GM23248 (cell line): Measurements from ENCODE around the gene SIGLEC5. TPM values are rescaled to one million over a fixed set of nuclear protein-coding genes. Genes with fewer than 3 reads are reported as not detected.
"Not testable (repeated sequence)": the region's sequence is repeated elsewhere in the genome, so short reads cannot be mapped to it uniquely, and the experiment has no call there.

Experiments used
- DNase-seq: peaks from one replicate; pipeline ENCODE4 v3.0.0-alpha.2; 2015
- H2AFZ ChIP-seq: fragments of 200-600 bp; sonication (generic); 2 replicates; pipeline ENCODE4 v1.6.1; 2016; ENCODE audit warnings: antibody characterized with exemption
- H3F3A ChIP-seq: fragments of 200-600 bp; sonication (generic); 2 replicates; pipeline ENCODE4 v1.6.1; 2016; ENCODE audit warnings: mild to moderate bottlenecking, antibody characterized with exemption, mixed run types; ENCODE audit not compliant: insufficient read depth
- H3K27ac ChIP-seq: fragments of 200-600 bp; sonication (generic); 2 replicates; pipeline ENCODE4 v1.5.1; 2016; ENCODE audit warnings: mild to moderate bottlenecking
- H3K27me3 ChIP-seq: fragments of 200-600 bp; sonication (generic); replicated peaks from 2 replicates; pipeline ENCODE4 v1.6.1; 2016; ENCODE audit warnings: mild to moderate bottlenecking; ENCODE audit not compliant: insufficient read depth
- H3K36me3 ChIP-seq: fragments of 200-600 bp; sonication (generic); 2 replicates; pipeline ENCODE4 v1.6.1; 2016; ENCODE audit warnings: low read depth, mild to moderate bottlenecking
- H3K4me1 ChIP-seq: fragments of 200-600 bp; sonication (generic); 2 replicates; pipeline ENCODE4 v1.6.1; 2016; ENCODE audit warnings: mild to moderate bottlenecking; ENCODE audit not compliant: insufficient read depth
- H3K4me2 ChIP-seq: fragments of 200-600 bp; sonication (generic); one replicate; pipeline ENCODE4 v1.6.1; 2016; ENCODE audit warnings: mild to moderate bottlenecking; ENCODE audit not compliant: unreplicated experiment
- H3K4me3 ChIP-seq: fragments of 200-600 bp; sonication (generic); 2 replicates; pipeline ENCODE4 v1.5.1; 2016; ENCODE audit warnings: mild to moderate bottlenecking
- H3K79me2 ChIP-seq: fragments of 200-600 bp; sonication (generic); 2 replicates; pipeline ENCODE4 v1.6.1; 2016; ENCODE audit warnings: mild to moderate bottlenecking; ENCODE audit not compliant: insufficient read depth
- H3K9ac ChIP-seq: fragments of 200-600 bp; sonication (generic); 2 replicates; pipeline ENCODE4 v1.6.1; 2016; ENCODE audit warnings: mild to moderate bottlenecking
- H3K9me2 ChIP-seq: fragments of 200-600 bp; sonication (generic); 2 replicates; pipeline ENCODE4 v1.6.1; 2016; ENCODE audit warnings: mixed run types, mild to moderate bottlenecking, moderate library complexity; ENCODE audit not compliant: insufficient read depth
- H3K9me3 ChIP-seq: fragments of 200-600 bp; sonication (generic); one replicate; pipeline ENCODE4 v1.6.1; 2017; ENCODE audit warnings: low read depth
- H4K20me1 ChIP-seq: fragments of 200-600 bp; sonication (generic); 2 replicates; pipeline ENCODE4 v1.6.0; 2016; ENCODE audit not compliant: insufficient read depth
- EZH2 ChIP-seq: fragments of 200-600 bp; sonication (generic); IDR thresholded peaks from 2 replicates; pipeline ENCODE4 v1.6.1; 2018; ENCODE audit warnings: antibody characterized with exemption, mild to moderate bottlenecking; ENCODE audit not compliant: insufficient read depth, poor library complexity, severe bottlenecking
- EZH2phosphoT487 ChIP-seq: fragments of 200-600 bp; sonication (generic); IDR thresholded peaks from 2 replicates; pipeline ENCODE4 v1.6.1; 2018; ENCODE audit warnings: antibody characterized with exemption, moderate library complexity, mild to moderate bottlenecking, low read depth; ENCODE audit not compliant: insufficient read depth
- WGBS, 2 experiments: methylation state at CpG; one replicate each; pipeline ENCODE4 v1.1.6; 2015 to 2017; ENCODE audit warnings: low lambda C conversion rate in 2 of 2, low coverage in 1 of 2; ENCODE audit errors: missing lambda C conversion rate in 2 of 2; 5-methylcytosine and 5-hydroxymethylcytosine counted together
- in situ Hi-C: fragments of 300-500 bp; cut with MboI; formaldehyde crosslinking; loops from 2 replicates; pipeline ENCODE4 v1.15.0; 2020
- polyA plus RNA-seq: library from polyadenylated mRNA; unstranded; fragments of >200 nt; fragmentation: Nextera tagmentation; extraction: Ambion mirVana; gene quantifications from 2 replicates; pipeline ENCODE4 v1.2.1, GENCODE V29; 2016
- total RNA-seq: library from RNA; depleted of rRNA; stranded (reverse); fragments of >200 nt; shearing (Covaris generic); gene quantifications from 2 replicates; pipeline ENCODE4 v1.2.3, GENCODE V29; 2014; rRNA removed

Gene SIGLEC5
- not detected in 2 replicates for total RNA-seq
- polyA plus RNA-seq, result not detected in 2 replicates

GRCh38 chr19:51630315-51630714 lies at the start of gene SIGLEC5:
SIGLEC5 (minus strand) TSS chr19:51630401; CDS start chr19:51630335, 66 bp downstream.
- H3K9ac ChIP-seq, DNase-seq, H3K4me2 ChIP-seq, H3K27ac ChIP-seq, H3K9me3 ChIP-seq, in situ Hi-C loops, H3K79me2 ChIP-seq, H3K36me3 ChIP-seq, H3K4me1 ChIP-seq, H2AFZ ChIP-seq, H3F3A ChIP-seq, H3K4me3 ChIP-seq, H3K9me2 ChIP-seq, H4K20me1 ChIP-seq: not testable (repeated sequence)
- H3K27me3 ChIP-seq, result peaks cover 23% of the 10 kb centered on the region
- 34 to 37% methylated on average over 5 to 11 of the region's 13 CpGs for WGBS, 2 experiments

DNA sequence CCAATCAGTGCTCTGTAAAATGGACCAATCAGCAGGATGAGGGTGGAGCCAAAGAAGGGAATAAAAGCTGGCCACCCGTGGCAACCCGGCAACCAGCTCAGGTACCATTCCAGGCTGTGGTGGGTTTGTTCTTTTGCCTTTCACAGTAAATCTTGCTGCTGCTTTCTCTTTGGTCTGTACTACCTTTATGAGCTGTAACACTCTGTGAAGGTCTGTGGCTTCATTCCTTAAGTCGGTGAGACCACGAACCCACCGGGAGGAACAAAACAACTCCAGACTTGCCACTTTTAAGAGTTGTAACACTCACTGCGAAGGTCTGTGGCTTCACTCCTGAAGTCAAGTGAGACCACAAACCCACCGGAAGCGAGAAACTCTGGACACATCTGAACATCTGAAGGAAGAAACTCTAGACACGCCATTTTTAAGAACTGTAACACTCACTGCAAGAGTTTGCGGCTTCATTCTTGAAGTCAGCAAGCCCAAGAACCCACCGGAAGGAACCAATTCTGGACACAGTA lies 46.4 kb upstream of the SIGLEC5 start:
- Histone ChIP-seq H3K36me3 (no peaks in the 10 kb centered on the region), H3K27me3 (0 out of 2 replicates have a peak, but pooled peaks cover 7% of the 10 kb centered on the region), H3K4me3 (no peak overlapping the region), H4K20me1 (no peaks in the 10 kb centered on the region), H2AFZ (no peak overlapping the region), H3K9me2 (no peaks in the 10 kb centered on the region), H3K79me2 (no peaks in the 10 kb centered on the region), H3K4me2 (no peak overlapping the region), H3K9me3 (no peaks in the 10 kb centered on the region), H3F3A (no peaks in the 10 kb centered on the region), H3K9ac (no peak overlapping the region), H3K27ac (no peak overlapping the region), H3K4me1 (no peaks in the 10 kb centered on the region)
- no peak for DNase-seq
- WGBS, 2 experiments, result 51 to 55% methylated on average over 10 to 11 of the region's 11 CpGs
- no peak for TF ChIP-seq EZH2
- TF ChIP-seq EZH2phosphoT487, result no peak
- in situ Hi-C loops, result no loop called here

DNA sequence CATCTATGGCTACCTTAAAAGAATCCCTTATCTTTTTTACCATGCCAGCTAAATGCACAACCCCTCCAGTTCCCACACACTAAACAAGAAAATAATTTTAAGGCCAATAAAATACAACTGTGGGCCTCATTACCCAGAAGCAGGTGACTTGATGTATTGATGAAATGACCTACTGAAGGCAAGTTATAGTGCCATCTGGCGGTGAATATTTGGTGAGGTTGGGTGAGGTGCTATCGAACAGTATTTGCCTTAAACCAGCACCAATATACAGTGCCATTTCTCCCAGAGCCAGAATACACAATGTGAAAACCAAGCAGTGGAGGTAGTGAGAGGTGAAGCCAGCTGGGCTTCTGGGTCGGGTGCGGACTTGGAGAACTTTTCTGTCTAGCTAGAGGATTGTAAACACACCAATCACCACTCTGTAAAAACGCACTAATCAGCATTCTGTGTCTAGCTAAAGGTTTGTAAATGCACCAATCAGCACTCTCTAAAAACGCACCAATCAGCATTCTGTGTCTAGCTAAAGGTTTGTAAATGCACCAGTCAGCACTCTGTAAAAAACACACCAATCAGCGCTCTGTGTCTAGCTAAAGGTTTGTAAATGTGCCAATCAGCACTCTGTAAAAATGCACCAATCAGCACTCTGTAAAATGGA lies 45.8 kb upstream of the SIGLEC5 start:
- WGBS, 2 experiments, result 31 to 37% methylated on average over 7 of the region's 7 CpGs
- H3K4me2 ChIP-seq, H3K27ac ChIP-seq, H3F3A ChIP-seq, H3K4me1 ChIP-seq, H4K20me1 ChIP-seq, H3K9me3 ChIP-seq, H3K27me3 ChIP-seq, in situ Hi-C loops, H3K79me2 ChIP-seq, H3K36me3 ChIP-seq, H3K9me2 ChIP-seq, H3K9ac ChIP-seq, H3K4me3 ChIP-seq, H2AFZ ChIP-seq: not testable (repeated sequence)
- peak; percentile 54 for DNase-seq

GRCh38 chr19:51668216-51668615 lies 38.0 kb upstream of the SIGLEC5 start:
- Histone ChIP-seq H3K27me3 (peaks cover 8% of the 10 kb centered on the region; the same call in 1 of the 2 replicates), H4K20me1 (no peaks in the 10 kb centered on the region), H3K79me2 (no peaks in the 10 kb centered on the region), H3K4me1 (no peaks in the 10 kb centered on the region), H3K4me3 (no peak overlapping the region), H3K9me2 (no peaks in the 10 kb centered on the region), H3F3A (peaks cover 15% of the 10 kb centered on the region; the same call in 1 of the 2 replicates), H3K9me3 (no peaks in the 10 kb centered on the region), H3K36me3 (no peaks in the 10 kb centered on the region), H3K4me2 (no peak overlapping the region), H3K27ac (no peak overlapping the region), H3K9ac (no peak overlapping the region), H2AFZ (no peak overlapping the region)
- DNase-seq, result no peak
- in situ Hi-C loops, result no loop called here
- TF ChIP-seq EZH2phosphoT487, result no peak
- TF ChIP-seq EZH2, result no peak
- 74 to 86% methylated on average over 3 of the region's 3 CpGs for WGBS, 2 experiments
